HG03159 (cell line): ENCODE measurements around the gene AKAIN1.

Experiments
- ATAC-seq: cut with Tn5 transposase; IDR thresholded peaks from one replicate; pipeline ENCODE4 v1.9.1; 2021; ENCODE audit warnings: mild to moderate bottlenecking, moderate library complexity; ENCODE audit not compliant: unreplicated experiment

AKAIN1 gene

DNA sequence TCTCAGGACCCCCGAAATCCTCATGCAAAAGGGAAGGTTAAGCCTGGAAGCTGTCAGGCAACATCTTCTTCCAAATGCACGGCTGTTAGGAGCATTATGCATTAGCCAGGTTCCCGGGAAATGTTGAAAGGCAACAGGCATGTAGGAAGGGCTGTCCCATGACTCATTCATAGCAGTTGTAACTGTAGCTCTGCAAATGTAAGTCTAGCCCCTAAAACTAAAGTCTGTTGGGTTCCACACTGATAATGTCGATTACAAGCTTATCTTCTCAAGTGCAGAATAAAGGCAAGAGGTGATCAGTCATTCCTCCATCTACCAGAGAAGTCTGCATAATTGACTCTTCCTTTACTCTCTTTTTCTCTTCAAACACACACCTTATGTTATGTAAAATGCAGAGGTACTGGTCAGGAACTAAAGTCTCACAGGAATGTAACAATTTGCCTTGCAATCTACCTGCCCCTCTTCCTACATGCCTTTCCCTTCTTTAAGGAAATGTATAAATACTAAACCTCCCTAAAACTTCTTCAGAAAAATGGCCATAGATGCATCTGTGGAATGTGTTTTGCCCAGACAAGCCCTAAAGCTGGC is 99.8 kb downstream of the AKAIN1 start:
- ATAC-seq = no peak

DNA sequence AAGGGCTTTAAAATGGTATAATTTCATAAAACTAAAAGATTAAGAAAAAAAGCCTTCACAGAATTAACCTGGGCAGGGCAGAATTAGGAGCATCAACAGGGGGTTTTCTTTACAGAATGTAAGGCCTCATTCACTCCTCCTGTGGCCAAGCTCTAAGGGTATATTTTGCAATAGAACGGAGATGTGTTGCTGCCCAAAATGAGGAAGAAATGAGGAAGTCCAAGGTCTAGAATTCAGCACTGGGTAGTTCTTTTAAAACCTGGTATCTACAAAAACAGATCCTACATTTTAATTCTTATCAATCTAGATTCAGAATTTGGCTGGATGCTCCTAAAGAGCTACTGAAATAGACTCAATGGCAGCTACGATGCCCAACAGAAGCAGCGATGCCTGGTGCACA is 101.8 kb downstream of the AKAIN1 start:
- ATAC-seq = no peak

DNA sequence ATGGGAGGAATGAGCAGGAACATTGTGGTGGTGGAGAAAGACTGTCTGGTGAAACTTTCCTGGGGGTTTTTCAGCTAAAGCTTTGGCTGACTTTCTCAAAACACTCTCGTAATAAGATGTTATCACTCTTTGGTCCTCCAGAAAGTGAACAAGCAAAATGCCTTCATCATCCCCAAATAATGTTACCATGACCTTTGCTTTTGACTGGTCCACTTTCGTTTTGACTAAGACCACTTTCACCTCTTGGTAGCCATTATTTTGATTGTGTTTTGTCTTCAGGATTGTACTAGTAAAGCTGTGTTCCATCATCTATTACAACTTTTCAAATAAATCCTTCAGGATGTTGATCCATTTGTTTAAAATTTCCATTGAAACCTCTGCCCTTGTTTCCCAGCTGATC is 103.2 kb downstream of the AKAIN1 start:
- no peak for ATAC-seq
